ENCODE measurements around the gene SNX8. TPM values are rescaled to one million over a fixed set of nuclear protein-coding genes. Genes with fewer than 3 reads are reported as not detected.

Gene SNX8
- total RNA-seq, 1 experiment from 2014 or later, result 40.6 TPM

DNA sequence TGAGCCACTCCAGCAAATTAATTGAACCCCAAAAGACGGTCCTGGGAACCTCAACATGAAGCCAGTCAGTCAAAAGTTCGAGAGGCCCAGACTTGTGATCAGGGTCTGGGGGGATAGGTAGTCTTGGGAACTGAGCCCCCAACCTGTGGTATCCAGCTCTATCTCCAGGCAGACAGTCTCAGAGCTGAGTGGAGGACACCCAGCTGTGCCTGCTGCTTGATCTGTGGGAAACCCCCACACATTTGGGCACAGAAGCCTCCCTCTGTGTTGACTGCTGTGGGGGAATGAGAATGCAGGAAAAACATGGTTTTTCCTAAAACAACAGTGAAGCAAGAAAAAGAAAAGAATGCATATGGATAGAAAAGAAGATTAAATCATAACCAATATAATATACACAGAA is 16.3 kb upstream of the SNX8 start:
- Histone ChIP-seq H3K4me2 (ENCODE audit: insufficient read depth, insufficient read length, low read length) (no peak overlapping the region), H4K8ac (replicated peaks; ENCODE audit: insufficient read length, low read depth, low read length) (no peak overlapping the region), H2BK120ac (ENCODE audit: low read depth, low read length, poor library complexity, severe bottlenecking) (no peak overlapping the region), H3K27me3 (ENCODE audit: insufficient read depth, low read length) (no peaks in the 10 kb centered on the region), H3K4me1 (ENCODE audit: insufficient read depth, low read length) (no peaks in the 10 kb centered on the region), H3K9ac (ENCODE audit: extremely low read depth, insufficient read length, low read length) (no peak overlapping the region), H3K14ac (ENCODE audit: insufficient read depth, low read length) (no peak overlapping the region), H4K5ac (ENCODE audit: insufficient read length, low read depth, low read length) (no peak overlapping the region), H3K23ac (ENCODE audit: insufficient read length, low read depth, low read length) (no peak overlapping the region), H4K20me1 (ENCODE audit: control insufficient read depth, insufficient read depth, insufficient read length) (no peaks in the 10 kb centered on the region), H3K9me3 (ENCODE audit: control insufficient read depth, low read depth, low read length) (no peaks in the 10 kb centered on the region), H2BK20ac (ENCODE audit: low read depth, low read length, poor library complexity, severe bottlenecking) (no peak overlapping the region), H2AFZ (ENCODE audit: low read length) (no peak overlapping the region), H3K79me2 (ENCODE audit: insufficient read depth, low read length) (no peaks in the 10 kb centered on the region), H3K23me2 (ENCODE audit: insufficient read length, low read depth, low read length, poor library complexity, severe bottlenecking) (no peaks in the 10 kb centered on the region), H3K18ac (ENCODE audit: insufficient read length, low read depth, low read length) (no peak overlapping the region), H3K56ac (ENCODE audit: insufficient read length, low read depth, low read length) (no peak overlapping the region), H3T11ph (ENCODE audit: low read length) (no peak overlapping the region), H3K27ac (ENCODE audit: insufficient read length, low read depth, low read length) (no peak overlapping the region), H3K79me1 (ENCODE audit: insufficient read depth, low read depth, low read length, poor library complexity, severe bottlenecking) (no peaks in the 10 kb centered on the region), H2AK5ac (ENCODE audit: insufficient read length, low read length) (no peak overlapping the region), H2BK5ac (ENCODE audit: insufficient read length, low read length) (no peak overlapping the region), H4K91ac (ENCODE audit: insufficient read length, low read depth, low read length) (no peak overlapping the region), H2BK15ac (ENCODE audit: low read depth, low read length) (no peak overlapping the region), H3K4ac (ENCODE audit: low read depth, low read length) (no peak overlapping the region), H2BK12ac (ENCODE audit: insufficient read length, low read depth, low read length) (no peak overlapping the region)
- peaks cover 0 to 20% (median 6%) of the 10 kb centered on the region in 3 experiments; a peak in 4 of 7 replicates for H3K36me3 Mint-ChIP-seq (ENCODE audit: insufficient read depth in 1 of 3, low read depth in 3 of 3)
- DNase-seq, result no peak
- H3K9me3 Mint-ChIP-seq, result no peaks in the 10 kb centered on the region
- no peaks in the 10 kb centered on the region; a peak in 1 of 4 replicates for H3K4me1 Mint-ChIP-seq
- no CpG with 5 or more reads among the region's 2 CpGs for WGBS (ENCODE audit: extremely low coverage, insufficient read length, low lambda C conversion rate)
- TF ChIP-seq, protein P1, sequence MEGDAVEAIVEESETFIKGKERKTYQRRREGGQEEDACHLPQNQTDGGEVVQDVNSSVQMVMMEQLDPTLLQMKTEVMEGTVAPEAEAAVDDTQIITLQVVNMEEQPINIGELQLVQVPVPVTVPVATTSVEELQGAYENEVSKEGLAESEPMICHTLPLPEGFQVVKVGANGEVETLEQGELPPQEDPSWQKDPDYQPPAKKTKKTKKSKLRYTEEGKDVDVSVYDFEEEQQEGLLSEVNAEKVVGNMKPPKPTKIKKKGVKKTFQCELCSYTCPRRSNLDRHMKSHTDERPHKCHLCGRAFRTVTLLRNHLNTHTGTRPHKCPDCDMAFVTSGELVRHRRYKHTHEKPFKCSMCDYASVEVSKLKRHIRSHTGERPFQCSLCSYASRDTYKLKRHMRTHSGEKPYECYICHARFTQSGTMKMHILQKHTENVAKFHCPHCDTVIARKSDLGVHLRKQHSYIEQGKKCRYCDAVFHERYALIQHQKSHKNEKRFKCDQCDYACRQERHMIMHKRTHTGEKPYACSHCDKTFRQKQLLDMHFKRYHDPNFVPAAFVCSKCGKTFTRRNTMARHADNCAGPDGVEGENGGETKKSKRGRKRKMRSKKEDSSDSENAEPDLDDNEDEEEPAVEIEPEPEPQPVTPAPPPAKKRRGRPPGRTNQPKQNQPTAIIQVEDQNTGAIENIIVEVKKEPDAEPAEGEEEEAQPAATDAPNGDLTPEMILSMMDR (conservative IDR thresholded peaks at IDR 0.05), result no peak
- no peak overlapping the region for H3K4me3 Mint-ChIP-seq
- H3K27me3 Mint-ChIP-seq (ENCODE audit: low read depth), result no peaks in the 10 kb centered on the region
- peak overlapping the region in 1 of 3 experiments; percentile 22; a peak in 3 of 7 replicates for H3K27ac Mint-ChIP-seq

Data from H9 (cell line).